Left ventricle myocardium inferior (tissue), 1 donor: Measurements from ENCODE around the gene GBF1. TPM values are rescaled to one million over a fixed set of nuclear protein-coding genes. Genes with fewer than 3 reads are reported as not detected.

Experiments used
- DNase-seq: peaks from one replicate; pipeline ENCODE4 v3.0.0-alpha.2; 2020
- H3K27ac ChIP-seq: fragments of 200-600 bp; replicated peaks from 2 replicates; pipeline ENCODE4 v1.8.0; 2021
- H3K27me3 ChIP-seq: fragments of 200-600 bp; 2 replicates; pipeline ENCODE4 v1.8.0; 2021; ENCODE audit warnings: low read depth
- H3K36me3 ChIP-seq: fragments of 200-600 bp; 2 replicates; pipeline ENCODE4 v1.8.0; 2021
- H3K4me1 ChIP-seq: fragments of 200-600 bp; 2 replicates; pipeline ENCODE4 v1.8.0; 2021
- H3K4me3 ChIP-seq: fragments of 200-600 bp; 2 replicates; pipeline ENCODE4 v1.8.0; 2021; ENCODE audit warnings: mild to moderate bottlenecking, moderate library complexity
- H3K9me3 ChIP-seq: fragments of 200-600 bp; replicated peaks from 2 replicates; pipeline ENCODE4 v1.8.0; 2021
- intact Hi-C: fragments of 100-400 bp; cut with micrococcal nuclease; formaldehyde crosslinking; loops from one replicate; pipeline ENCODE4 v1.11.0; 2022
- total RNA-seq: library from RNA; stranded (reverse); fragmentation: NEBNext Ultra II Directional; extraction: Animal tissue kit (Norgen Biotek cat#: 25700); gene quantifications from one replicate; pipeline ENCODE4 v1.2.1, GENCODE V29; 2021
- TF ChIP-seq, protein P1 (sequence below): fragments of 200-600 bp; IDR thresholded peaks from 2 replicates; pipeline ENCODE4 v1.8.0; 2021; ENCODE audit warnings: antibody characterized with exemption, mild to moderate bottlenecking, borderline replicate concordance
- donor health status: DM: no; HTN: yes; CAD: no; lungs with severe emphysema.

Gene GBF1
- total RNA-seq, 1 donor from 2014 or later: 43.2 TPM

GRCh38 chr10:102398172-102399020, 153.1 kb downstream of the GBF1 start:
- no peaks in the 10 kb centered on the region for H3K9me3 ChIP-seq
- TF ChIP-seq, protein P1, sequence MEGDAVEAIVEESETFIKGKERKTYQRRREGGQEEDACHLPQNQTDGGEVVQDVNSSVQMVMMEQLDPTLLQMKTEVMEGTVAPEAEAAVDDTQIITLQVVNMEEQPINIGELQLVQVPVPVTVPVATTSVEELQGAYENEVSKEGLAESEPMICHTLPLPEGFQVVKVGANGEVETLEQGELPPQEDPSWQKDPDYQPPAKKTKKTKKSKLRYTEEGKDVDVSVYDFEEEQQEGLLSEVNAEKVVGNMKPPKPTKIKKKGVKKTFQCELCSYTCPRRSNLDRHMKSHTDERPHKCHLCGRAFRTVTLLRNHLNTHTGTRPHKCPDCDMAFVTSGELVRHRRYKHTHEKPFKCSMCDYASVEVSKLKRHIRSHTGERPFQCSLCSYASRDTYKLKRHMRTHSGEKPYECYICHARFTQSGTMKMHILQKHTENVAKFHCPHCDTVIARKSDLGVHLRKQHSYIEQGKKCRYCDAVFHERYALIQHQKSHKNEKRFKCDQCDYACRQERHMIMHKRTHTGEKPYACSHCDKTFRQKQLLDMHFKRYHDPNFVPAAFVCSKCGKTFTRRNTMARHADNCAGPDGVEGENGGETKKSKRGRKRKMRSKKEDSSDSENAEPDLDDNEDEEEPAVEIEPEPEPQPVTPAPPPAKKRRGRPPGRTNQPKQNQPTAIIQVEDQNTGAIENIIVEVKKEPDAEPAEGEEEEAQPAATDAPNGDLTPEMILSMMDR: no peak
- H3K36me3 ChIP-seq: peaks cover 33% of the 10 kb centered on the region
- H3K4me1 ChIP-seq: peaks cover 51% of the 10 kb centered on the region
- peak overlapping the region; percentile 95 for H3K27ac ChIP-seq
- peak overlapping the region; percentile 80 for H3K4me3 ChIP-seq
- DNase-seq: no peak
- no peaks in the 10 kb centered on the region for H3K27me3 ChIP-seq
- intact Hi-C loops: loop anchor here (10.0 kb wide), 2 partner anchors 76 to 186 kb away; no protein-coding TSS in a partner anchor

DNA sequence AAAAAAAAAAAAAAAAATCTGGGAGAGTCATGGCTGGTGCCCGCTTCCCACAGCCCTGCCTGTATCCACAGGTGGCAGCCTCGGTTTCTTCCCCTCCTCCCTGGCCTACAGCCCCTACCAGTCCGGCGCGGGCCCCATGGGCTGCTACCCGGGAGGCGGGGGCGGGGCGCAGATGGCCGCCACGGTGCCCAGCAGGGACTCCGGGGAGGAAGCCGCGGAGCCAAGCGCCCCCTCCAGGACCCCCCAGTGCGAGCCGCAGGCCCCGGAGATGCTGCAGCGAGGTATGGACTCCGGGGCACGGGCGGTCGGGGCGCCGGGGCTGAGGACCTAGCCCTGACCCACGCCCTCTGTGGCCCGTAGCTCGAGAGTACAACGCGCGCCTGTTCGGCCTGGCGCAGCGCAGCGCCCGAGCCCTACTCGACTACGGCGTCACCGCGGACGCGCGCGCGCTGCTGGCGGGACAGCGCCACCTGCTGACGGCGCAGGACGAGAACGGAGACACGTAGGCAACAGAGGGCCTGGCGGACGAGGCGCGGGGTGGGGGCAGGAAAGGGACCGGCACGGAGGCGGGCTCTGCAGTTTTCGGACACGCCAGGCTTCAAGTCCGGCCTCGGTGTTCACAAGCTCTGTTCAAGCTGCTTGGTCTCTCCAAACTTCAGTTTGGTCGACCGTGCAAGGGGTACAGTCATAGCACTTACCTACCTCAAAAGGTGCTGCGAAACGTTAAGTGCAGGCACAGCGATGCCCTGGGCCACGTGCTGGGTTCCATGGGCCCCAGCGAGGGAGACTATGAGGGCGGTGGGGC, 154.1 kb downstream of the GBF1 start:
- Histone ChIP-seq H3K36me3 (peaks cover 33% of the 10 kb centered on the region), H3K9me3 (no peaks in the 10 kb centered on the region), H3K4me3 (peak overlapping the region; percentile 80), H3K27ac (peak overlapping the region; percentile 95), H3K27me3 (no peaks in the 10 kb centered on the region), H3K4me1 (peaks cover 43% of the 10 kb centered on the region)
- DNase-seq: peak; percentile 90
- TF ChIP-seq, protein P1: peak; percentile 97
- intact Hi-C loops: loop anchor here (10.0 kb wide), 2 partner anchors 75 to 185 kb away; no protein-coding TSS in a partner anchor

- intact Hi-C loops: no loop called here
- no peak for DNase-seq
- TF ChIP-seq, protein P1: no peak
- peaks cover 33% of the 10 kb centered on the region for H3K36me3 ChIP-seq
- peak overlapping the region; percentile 95 for H3K27ac ChIP-seq
- peak overlapping the region; percentile 80 for H3K4me3 ChIP-seq
- peaks cover 37% of the 10 kb centered on the region for H3K4me1 ChIP-seq
- no peaks in the 10 kb centered on the region for H3K27me3 ChIP-seq
- H3K9me3 ChIP-seq: no peaks in the 10 kb centered on the region
Observed at GRCh38 chr10:102400076-102400475, 154.7 kb downstream of the GBF1 start.

DNA sequence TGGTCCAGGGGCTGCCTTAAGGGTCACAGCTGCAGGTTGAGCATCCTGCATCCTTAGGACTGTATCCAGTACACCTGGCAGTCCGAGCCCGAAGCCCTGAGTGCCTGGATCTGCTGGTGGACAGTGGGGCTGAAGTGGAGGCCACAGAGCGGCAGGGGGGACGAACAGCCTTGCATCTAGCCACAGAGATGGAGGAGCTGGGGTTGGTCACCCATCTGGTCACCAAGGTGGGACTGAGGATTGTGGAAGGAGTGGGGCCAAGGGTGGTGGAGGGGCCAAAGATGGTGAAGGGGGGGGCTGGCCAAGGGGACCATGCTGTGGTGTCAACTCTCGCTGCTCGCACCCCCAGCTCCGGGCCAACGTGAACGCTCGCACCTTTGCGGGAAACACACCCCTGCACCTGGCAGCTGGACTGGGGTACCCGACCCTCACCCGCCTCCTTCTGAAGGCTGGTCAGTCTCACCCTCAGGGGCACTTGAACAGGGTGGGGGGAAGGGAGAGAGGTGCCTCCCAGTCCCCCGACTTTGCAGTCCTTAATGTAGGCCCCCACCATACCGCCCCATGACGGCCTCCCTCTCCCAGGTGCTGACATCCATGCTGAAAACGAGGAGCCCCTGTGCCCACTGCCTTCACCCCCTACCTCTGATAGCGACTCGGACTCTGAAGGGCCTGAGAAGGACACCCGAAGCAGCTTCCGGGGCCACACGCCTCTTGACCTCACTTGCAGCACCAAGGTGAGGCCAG, 155.4 kb downstream of the GBF1 start:
- intact Hi-C loops: no loop called here
- peaks cover 33% of the 10 kb centered on the region for H3K36me3 ChIP-seq
- DNase-seq: no peak
- no peak overlapping the region for H3K4me3 ChIP-seq
- no peaks in the 10 kb centered on the region for H3K9me3 ChIP-seq
- H3K27ac ChIP-seq: no peak overlapping the region
- no peaks in the 10 kb centered on the region for H3K27me3 ChIP-seq
- peaks cover 33% of the 10 kb centered on the region for H3K4me1 ChIP-seq
- TF ChIP-seq, protein P1: no peak

GRCh38 chr10:102401342-102401654, 156.0 kb downstream of the GBF1 start:
- no peak overlapping the region for H3K27ac ChIP-seq
- H3K27me3 ChIP-seq: no peaks in the 10 kb centered on the region
- peaks cover 33% of the 10 kb centered on the region for H3K36me3 ChIP-seq
- no peak for DNase-seq
- TF ChIP-seq, protein P1: no peak
- intact Hi-C loops: no loop called here
- H3K9me3 ChIP-seq: no peaks in the 10 kb centered on the region
- peaks cover 28% of the 10 kb centered on the region for H3K4me1 ChIP-seq
- H3K4me3 ChIP-seq: no peak overlapping the region
